H9 (cell line): ENCODE measurements around the gene FHIT. TPM values are rescaled to one million over a fixed set of nuclear protein-coding genes. Genes with fewer than 3 reads are reported as not detected.

ENCODE experiments used
- DNase-seq: peaks from one replicate; pipeline ENCODE4 v3.0.0-alpha.2; 2017
- H2AFZ ChIP-seq: one replicate; pipeline ENCODE4 v1.6.1; 2013; ENCODE audit warnings: mild to moderate bottlenecking, low read length, control low read depth, moderate library complexity
- H2AK5ac ChIP-seq: 2 replicates; pipeline ENCODE4 v1.6.1; 2013; ENCODE audit warnings: low read length, control low read depth, mixed read lengths; ENCODE audit not compliant: insufficient read length
- H2BK120ac ChIP-seq: one replicate; pipeline ENCODE4 v1.6.1; 2013; ENCODE audit warnings: low read depth, mild to moderate bottlenecking, low read length, control low read depth, inconsistent platforms; ENCODE audit not compliant: poor library complexity, severe bottlenecking
- H2BK12ac ChIP-seq: 2 replicates; pipeline ENCODE4 v1.6.1; 2013; ENCODE audit warnings: low read length, control low read depth, mixed read lengths, low read depth; ENCODE audit not compliant: insufficient read length
- H2BK15ac ChIP-seq: 2 replicates; pipeline ENCODE4 v1.6.1; 2013; ENCODE audit warnings: low read depth, low read length, control low read depth
- H2BK20ac ChIP-seq: one replicate; pipeline ENCODE4 v1.6.1; 2013; ENCODE audit warnings: low read depth, mild to moderate bottlenecking, low read length, control low read depth, inconsistent platforms; ENCODE audit not compliant: poor library complexity, severe bottlenecking
- H2BK5ac ChIP-seq: 2 replicates; pipeline ENCODE4 v1.6.1; 2013; ENCODE audit warnings: low read length, control low read depth, mixed read lengths; ENCODE audit not compliant: insufficient read length
- H3K14ac ChIP-seq: 2 replicates; pipeline ENCODE4 v1.6.1; 2013; ENCODE audit warnings: low read length, control low read depth; ENCODE audit not compliant: insufficient read depth
- H3K18ac ChIP-seq: 2 replicates; pipeline ENCODE4 v1.6.1; 2013; ENCODE audit warnings: low read depth, mild to moderate bottlenecking, mixed read lengths, low read length, control low read depth; ENCODE audit not compliant: insufficient read length
- H3K23ac ChIP-seq: 2 replicates; pipeline ENCODE4 v1.6.1; 2013; ENCODE audit warnings: low read length, control low read depth, mixed read lengths, low read depth; ENCODE audit not compliant: insufficient read length
- H3K23me2 ChIP-seq: 2 replicates; pipeline ENCODE4 v1.6.1; 2013; ENCODE audit warnings: low read depth, mild to moderate bottlenecking, mixed read lengths, low read length, control low read depth; ENCODE audit not compliant: insufficient read length, poor library complexity, severe bottlenecking
- H3K27ac ChIP-seq: 2 replicates; pipeline ENCODE4 v1.5.1; 2013; ENCODE audit warnings: low read length, control low read depth, mixed read lengths, low read depth; ENCODE audit not compliant: insufficient read length
- H3K27me3 ChIP-seq: 2 replicates; pipeline ENCODE4 v1.6.1; 2013; ENCODE audit warnings: low read length, control low read depth, inconsistent platforms; ENCODE audit not compliant: insufficient read depth
- H3K4ac ChIP-seq: 2 replicates; pipeline ENCODE4 v1.6.1; 2013; ENCODE audit warnings: low read depth, mild to moderate bottlenecking, control low read depth, inconsistent platforms, low read length, moderate library complexity
- H3K4me1 ChIP-seq: 2 replicates; pipeline ENCODE4 v1.6.1; 2013; ENCODE audit warnings: low read length, control low read depth, inconsistent platforms; ENCODE audit not compliant: insufficient read depth
- H3K4me2 ChIP-seq: 2 replicates; pipeline ENCODE4 v1.6.1; 2013; ENCODE audit warnings: low read length, control low read depth, mixed read lengths; ENCODE audit not compliant: insufficient read length, insufficient read depth
- H3K56ac ChIP-seq: 2 replicates; pipeline ENCODE4 v1.6.1; 2013; ENCODE audit warnings: low read depth, mild to moderate bottlenecking, mixed read lengths, low read length, control low read depth; ENCODE audit not compliant: insufficient read length
- H3K79me1 ChIP-seq: 2 replicates; pipeline ENCODE4 v1.6.1; 2013; ENCODE audit warnings: low read depth, mild to moderate bottlenecking, moderate library complexity, low read length, control low read depth, inconsistent platforms; ENCODE audit not compliant: insufficient read depth, poor library complexity, severe bottlenecking
- H3K79me2 ChIP-seq: 2 replicates; pipeline ENCODE4 v1.6.1; 2013; ENCODE audit warnings: low read length, control low read depth, inconsistent platforms; ENCODE audit not compliant: insufficient read depth
- H3K9ac ChIP-seq: 2 replicates; pipeline ENCODE4 v1.6.1; 2013; ENCODE audit warnings: low read length, control low read depth, mixed read lengths; ENCODE audit not compliant: insufficient read length; ENCODE audit errors: extremely low read depth
- H3K9me3 ChIP-seq: one replicate; pipeline ENCODE4 v1.6.1; 2013; ENCODE audit warnings: low read depth, low read length, inconsistent platforms; ENCODE audit not compliant: control insufficient read depth
- H3T11ph ChIP-seq: one replicate; pipeline ENCODE4 v1.6.1; 2013; ENCODE audit warnings: mild to moderate bottlenecking, low read length, control low read depth, inconsistent platforms
- H4K20me1 ChIP-seq: one replicate; pipeline ENCODE4 v1.6.1; 2013; ENCODE audit not compliant: control insufficient read depth, insufficient read length, insufficient read depth
- H4K5ac ChIP-seq: 2 replicates; pipeline ENCODE4 v1.6.1; 2013; ENCODE audit warnings: low read depth, mild to moderate bottlenecking, mixed read lengths, low read length, control low read depth; ENCODE audit not compliant: insufficient read length
- H4K8ac ChIP-seq: replicated peaks from 2 replicates; pipeline ENCODE4 v1.6.1; 2013; ENCODE audit warnings: low read length, control low read depth, mixed read lengths, low read depth; ENCODE audit not compliant: insufficient read length
- H4K91ac ChIP-seq: 2 replicates; pipeline ENCODE4 v1.6.1; 2013; ENCODE audit warnings: low read depth, mild to moderate bottlenecking, moderate library complexity, mixed read lengths, low read length, control low read depth; ENCODE audit not compliant: insufficient read length
- H3K27ac Mint-ChIP-seq, 3 experiments: 2 replicates in 2 of 3; 3 replicates in 1 of 3; pipeline ENCODE4 v1.8.0; 2020 to 2021; ENCODE audit warnings: mixed read lengths in 3 of 3, mild to moderate bottlenecking in 1 of 3, moderate library complexity in 1 of 3
- H3K27me3 Mint-ChIP-seq: 2 replicates; pipeline ENCODE4 v1.8.0; 2021; ENCODE audit warnings: low read depth, mild to moderate bottlenecking, moderate library complexity, mixed read lengths
- H3K36me3 Mint-ChIP-seq, 3 experiments: 2 replicates in 2 of 3; 3 replicates in 1 of 3; pipeline ENCODE4 v1.8.0; 2020 to 2021; ENCODE audit warnings: low read depth in 3 of 3, mixed read lengths in 3 of 3; ENCODE audit not compliant: insufficient read depth in 1 of 3
- H3K4me1 Mint-ChIP-seq, 2 experiments: 2 replicates each; pipeline ENCODE4 v1.8.0; 2020; ENCODE audit warnings: mixed read lengths in 2 of 2
- H3K4me3 Mint-ChIP-seq, 2 experiments: 2 replicates in 1 of 2; 3 replicates in 1 of 2; pipeline ENCODE4 v1.8.0; 2020 to 2021; ENCODE audit warnings: mild to moderate bottlenecking in 2 of 2, mixed read lengths in 2 of 2, moderate library complexity in 1 of 2
- H3K9me3 Mint-ChIP-seq, 2 experiments: 2 replicates in 1 of 2; 3 replicates in 1 of 2; pipeline ENCODE4 v1.8.0; 2020; ENCODE audit warnings: mild to moderate bottlenecking in 2 of 2, mixed read lengths in 2 of 2, moderate library complexity in 1 of 2
- CTCF ChIP-seq: fragments of 200-600 bp; sonication (generic); conservative IDR thresholded peaks from 3 replicates; pipeline ENCODE4 v1.8.0; 2021; ENCODE audit warnings: antibody characterized with exemption, mild to moderate bottlenecking
- WGBS: extraction: QIAGEN DNeasy Blood & Tissue Kit; methylation state at CpG from one replicate; pipeline ENCODE4 v1.1.7; 2013; ENCODE audit warnings: missing lambda C conversion rate, low lambda C conversion rate, mixed read lengths; ENCODE audit not compliant: insufficient read length; ENCODE audit errors: extremely low coverage; 5-methylcytosine and 5-hydroxymethylcytosine counted together
- total RNA-seq: library from RNA; stranded (reverse); gene quantifications from 2 replicates; pipeline ENCODE4 v1.2.1, GENCODE V29; 2021

FHIT gene
- total RNA-seq, 1 experiment from 2014 or later: 3.0 TPM

- no peaks in the 10 kb centered on the region for H3K23me2 ChIP-seq
- H2AFZ ChIP-seq: no peak overlapping the region
- H2AK5ac ChIP-seq: no peak overlapping the region
- DNase-seq: no peak
- H3K4ac ChIP-seq: no peak overlapping the region
- no peaks in the 10 kb centered on the region for H3K4me1 Mint-ChIP-seq
- TF ChIP-seq CTCF: no peak
- no CpG with 5 or more reads among the region's 2 CpGs for WGBS
- no peak overlapping the region for H3T11ph ChIP-seq
- H2BK5ac ChIP-seq: no peak overlapping the region
- no peaks in the 10 kb centered on the region for H4K20me1 ChIP-seq
- no peak overlapping the region for H2BK15ac ChIP-seq
- peaks cover 13 to 15% of the 10 kb centered on the region in 2 experiments; a peak in 4 of 5 replicates for H3K9me3 Mint-ChIP-seq
- no peak overlapping the region for H3K56ac ChIP-seq
- peaks cover 3 to 18% (median 12%) of the 10 kb centered on the region in 3 experiments; a peak in 6 of 7 replicates for H3K36me3 Mint-ChIP-seq
- H4K8ac ChIP-seq: no peak overlapping the region
- no peak overlapping the region for H3K27ac ChIP-seq
- no peak overlapping the region for H4K91ac ChIP-seq
- H2BK120ac ChIP-seq: no peak overlapping the region
- H3K27me3 ChIP-seq: no peaks in the 10 kb centered on the region
- no peaks in the 10 kb centered on the region for H3K4me1 ChIP-seq
- no peak overlapping the region for H3K14ac ChIP-seq
- no peak overlapping the region for H3K9ac ChIP-seq
- H3K9me3 ChIP-seq: no peaks in the 10 kb centered on the region
- no peaks in the 10 kb centered on the region for H3K79me1 ChIP-seq
- no peak overlapping the region for H4K5ac ChIP-seq
- no peak overlapping the region for H3K27ac Mint-ChIP-seq
- H3K4me2 ChIP-seq: no peak overlapping the region
- no peak overlapping the region for H2BK12ac ChIP-seq
- no peak overlapping the region for H3K23ac ChIP-seq
- H3K79me2 ChIP-seq: no peaks in the 10 kb centered on the region
- H3K18ac ChIP-seq: no peak overlapping the region
- no peak overlapping the region for H2BK20ac ChIP-seq
- no peak overlapping the region for H3K4me3 Mint-ChIP-seq
- peaks cover 2% of the 10 kb centered on the region; the same call in 1 of the 2 replicates for H3K27me3 Mint-ChIP-seq
Measured at GRCh38 chr3:61118830-61119229, 132.4 kb downstream of the FHIT start.
